Stimulated activated CD4-positive, alpha-beta T cell treated with anti-CD3 and anti-CD28 coated beads, Interleukin-12 subunit alpha, Interleukin-12 subunit beta, amount 100 ng/mL, for 48 hours (primary cell): ENCODE data around the gene CCL4.

Experiments
- DNase-seq, 3 donors: peaks; one replicate each; pipeline ENCODE4 v3.0.0-alpha.2; 2020; ENCODE audit warnings: low read depth in 2 of 3, low spot score in 1 of 3

The CCL4 gene

GRCh38 chr17:36142806-36143205, 39.2 kb downstream of the CCL4 start:
- no peak for DNase-seq

GRCh38 chr17:36144014-36144413, 40.4 kb downstream of the CCL4 start:
- DNase-seq, result no peak

GRCh38 chr17:36144981-36145729, 41.5 kb downstream of the CCL4 start:
- DNase-seq, result no peak

GRCh38 chr17:36147601-36148000, 44.0 kb downstream of the CCL4 start:
- no peak for DNase-seq

- peak; percentile 33 to 79 (median 66) for DNase-seq
These were observed 45.1 kb downstream of the CCL4 start for GRCh38 chr17:36148559-36149295.

GRCh38 chr17:36149296-36149820, 45.7 kb downstream of the CCL4 start:
- no peak for DNase-seq

GRCh38 chr17:36151891-36152638, 48.4 kb downstream of the CCL4 start:
- no peak for DNase-seq

GRCh38 chr17:36152639-36153120, 49.1 kb downstream of the CCL4 start:
- DNase-seq, result no peak

GRCh38 chr17:36153895-36154610, 50.4 kb downstream of the CCL4 start:
- no peak for DNase-seq
